Iris pigment epithelial cell (primary cell): ENCODE results near the gene EID3.
"Not testable (repeated sequence)": the region's sequence is repeated elsewhere in the genome, so short reads cannot be mapped to it uniquely, and the experiment has no call there.

Experiments
- DNase-seq: peaks from one replicate; pipeline ENCODE4 v3.0.0-alpha.2; 2011; ENCODE audit warnings: low read depth

The EID3 gene

DNA sequence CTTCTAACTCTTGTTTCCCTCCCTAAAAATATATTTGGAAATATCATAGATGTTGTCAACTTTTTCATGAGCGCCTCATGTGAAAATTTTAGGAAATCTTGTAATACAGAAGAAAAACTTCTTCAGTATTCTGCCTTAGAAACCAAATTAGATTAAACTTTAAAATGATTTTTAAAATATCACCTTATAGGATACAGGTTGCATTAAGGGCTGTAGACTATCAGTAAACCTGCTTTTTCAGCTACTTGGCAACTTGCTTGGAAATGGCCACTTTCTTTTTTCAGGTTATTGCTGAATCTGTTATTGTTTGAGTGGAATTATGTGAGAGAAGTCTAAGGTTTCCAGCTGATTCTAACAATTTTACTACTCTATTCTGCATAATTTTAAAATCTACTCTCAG, 9.1 kb downstream of the EID3 start:
- no peak for DNase-seq

DNA sequence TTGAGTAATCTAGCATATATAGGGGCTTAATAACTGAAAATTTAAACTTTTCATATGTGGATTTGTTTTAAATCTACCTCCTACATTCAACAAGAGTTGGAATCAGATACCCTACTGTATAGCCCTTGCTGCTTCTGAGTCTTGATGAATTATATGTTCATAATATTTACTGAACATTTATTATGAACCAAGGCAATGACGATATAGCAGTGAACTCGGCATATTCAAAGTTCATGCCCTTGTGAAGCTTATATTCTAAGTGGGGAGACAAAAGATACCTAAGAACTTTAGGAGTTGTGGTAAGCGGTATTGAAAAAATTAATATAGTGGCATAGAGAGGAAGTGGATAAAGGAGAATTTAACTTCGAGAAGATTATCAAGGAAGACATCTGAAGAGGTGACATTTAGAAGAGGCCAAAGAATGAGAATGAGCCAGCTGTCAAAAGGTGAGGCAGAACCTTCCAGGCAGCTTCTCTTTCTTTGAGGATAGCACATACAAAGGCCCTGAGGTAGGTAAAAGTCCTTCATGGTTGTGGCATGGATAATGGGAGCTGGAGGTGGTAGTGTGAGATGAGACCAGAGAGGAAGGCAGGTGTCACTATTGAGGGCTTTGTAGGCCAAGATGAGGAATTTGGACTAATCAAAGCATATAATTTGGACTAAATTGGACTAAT, 10.2 kb downstream of the EID3 start:
- no peak for DNase-seq

GRCh38 chr12:104314242-104314614, 10.7 kb downstream of the EID3 start:
- DNase-seq: peak; percentile 70

DNA sequence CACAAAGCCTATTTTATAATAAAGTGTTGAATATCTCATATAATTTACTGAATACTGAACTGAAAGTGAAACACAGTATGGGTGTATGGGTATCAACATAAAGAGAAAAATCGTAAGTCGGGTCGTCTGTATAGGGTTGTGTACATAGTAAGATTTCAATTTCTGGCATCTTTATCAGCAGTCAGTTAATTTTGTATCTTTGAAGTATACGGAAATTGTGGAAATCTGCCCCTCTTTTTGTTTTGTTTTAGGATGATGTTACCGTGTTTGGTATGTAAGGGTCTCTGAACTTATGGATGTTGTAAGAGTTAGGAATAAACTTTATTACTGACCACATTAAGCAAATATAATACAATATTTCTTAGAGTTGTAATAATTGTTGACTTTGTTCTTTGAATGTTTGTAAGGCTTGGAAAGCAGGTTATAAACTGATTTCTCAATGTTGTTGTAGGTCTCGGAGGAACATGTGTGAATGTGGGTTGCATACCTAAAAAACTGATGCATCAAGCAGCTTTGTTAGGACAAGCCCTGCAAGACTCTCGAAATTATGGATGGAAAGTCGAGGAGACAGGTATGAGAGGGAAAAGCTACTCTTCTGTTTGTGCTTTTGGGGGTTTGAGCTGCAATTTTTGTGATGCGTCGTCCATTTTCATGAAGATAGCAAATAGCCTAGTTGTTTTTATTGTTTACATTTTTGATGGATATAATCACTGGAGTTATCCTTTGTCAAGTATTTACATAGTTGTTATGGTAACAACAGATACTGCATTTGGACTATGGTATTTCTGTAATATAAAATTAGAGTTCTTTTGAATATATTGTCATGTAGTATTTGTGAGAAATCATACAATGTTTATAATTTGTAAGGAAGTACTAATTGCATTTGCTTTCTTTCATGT, 12.0 kb downstream of the EID3 start:
- DNase-seq: no peak

DNA sequence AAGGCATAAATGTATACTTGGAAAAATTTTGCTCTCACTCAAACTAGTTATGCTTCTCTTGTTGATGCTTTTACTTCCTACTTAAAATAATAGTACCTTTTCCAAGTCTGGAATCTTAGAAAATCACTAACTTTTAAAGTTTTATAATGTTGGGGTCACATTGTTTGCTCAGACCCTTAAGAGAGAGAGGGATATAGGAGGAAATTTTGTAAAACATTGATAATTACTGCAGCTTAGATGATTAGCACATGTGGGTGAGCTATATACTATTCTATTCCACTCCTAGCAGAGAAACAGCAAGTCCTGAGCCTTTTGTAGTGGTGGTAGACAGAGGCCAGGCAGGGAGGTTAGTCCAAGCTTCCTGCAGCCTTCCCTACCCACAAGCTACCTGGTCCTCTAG, 13.4 kb downstream of the EID3 start:
- no peak for DNase-seq

- DNase-seq: no peak
Measured at GRCh38 chr12:104317538-104318210, 14.1 kb downstream of the EID3 start.

- DNase-seq: no peak
Measured at GRCh38 chr12:104319028-104319427, 15.5 kb downstream of the EID3 start.

- no peak for DNase-seq
Measured at GRCh38 chr12:104319918-104320626, 16.5 kb downstream of the EID3 start.

DNA sequence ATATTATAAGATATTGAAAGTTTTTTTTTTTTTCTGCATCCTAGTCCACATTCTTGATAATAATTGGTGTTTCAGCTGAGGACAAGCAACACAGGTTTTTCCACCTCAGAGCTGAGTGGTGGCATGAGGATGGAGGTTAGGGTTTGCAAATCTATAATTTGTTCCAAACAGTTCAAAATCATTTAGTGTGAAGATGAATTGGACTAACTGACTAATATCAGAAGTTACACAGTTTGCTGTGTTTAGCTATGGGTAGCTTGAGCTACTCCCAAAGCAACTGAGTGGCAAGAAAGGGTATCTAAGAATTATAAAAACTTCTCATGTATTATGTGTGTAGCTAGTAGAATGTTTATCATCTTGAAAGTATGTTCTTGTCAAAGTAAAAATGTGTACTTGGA, 17.1 kb downstream of the EID3 start:
- no peak for DNase-seq

- DNase-seq: no peak
Measured at GRCh38 chr12:104321949-104322348, 18.4 kb downstream of the EID3 start.

DNA sequence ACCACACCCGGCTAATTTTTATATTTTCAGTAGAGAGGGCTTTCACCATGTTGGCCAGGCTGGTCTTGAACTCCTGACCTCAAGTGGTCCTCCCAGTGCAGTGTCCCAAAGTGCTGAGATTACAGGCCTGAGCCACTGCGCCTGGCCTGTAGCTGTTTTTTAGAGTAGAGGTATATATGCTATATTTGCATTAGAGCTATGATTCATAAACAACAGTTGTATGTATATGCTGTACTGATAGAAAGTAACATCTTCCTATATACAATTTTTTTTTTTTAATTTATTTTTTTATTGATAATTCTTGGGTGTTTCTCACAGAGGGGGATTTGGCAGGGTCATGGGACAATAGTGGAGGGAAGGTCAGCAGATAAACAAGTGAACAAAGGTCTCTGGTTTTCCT, 19.0 kb downstream of the EID3 start:
- DNase-seq: not testable (repeated sequence)

- DNase-seq: no peak
Measured at GRCh38 chr12:104323899-104324298, 20.4 kb downstream of the EID3 start.

- DNase-seq: not testable (repeated sequence)
Measured at GRCh38 chr12:104328278-104328677, 24.7 kb downstream of the EID3 start.

DNA sequence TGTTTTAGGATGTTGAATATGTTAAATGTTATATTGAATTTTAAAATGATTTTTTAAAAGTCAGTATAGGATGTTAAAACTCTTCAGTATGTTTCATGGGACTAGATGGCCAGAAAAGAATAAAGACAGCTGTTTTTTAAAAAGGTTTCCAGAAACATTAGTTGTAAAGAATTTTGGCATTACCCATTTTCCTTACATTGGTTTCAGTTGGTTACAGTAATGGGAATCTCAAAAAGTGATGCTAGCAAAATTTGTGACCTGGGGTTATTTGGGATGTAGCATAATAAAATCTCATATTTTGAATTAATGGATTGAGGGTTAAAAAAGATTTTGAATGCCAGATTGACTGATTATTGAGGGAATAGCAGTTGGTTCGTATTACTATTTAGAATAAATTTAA, 25.3 kb downstream of the EID3 start:
- no peak for DNase-seq

DNA sequence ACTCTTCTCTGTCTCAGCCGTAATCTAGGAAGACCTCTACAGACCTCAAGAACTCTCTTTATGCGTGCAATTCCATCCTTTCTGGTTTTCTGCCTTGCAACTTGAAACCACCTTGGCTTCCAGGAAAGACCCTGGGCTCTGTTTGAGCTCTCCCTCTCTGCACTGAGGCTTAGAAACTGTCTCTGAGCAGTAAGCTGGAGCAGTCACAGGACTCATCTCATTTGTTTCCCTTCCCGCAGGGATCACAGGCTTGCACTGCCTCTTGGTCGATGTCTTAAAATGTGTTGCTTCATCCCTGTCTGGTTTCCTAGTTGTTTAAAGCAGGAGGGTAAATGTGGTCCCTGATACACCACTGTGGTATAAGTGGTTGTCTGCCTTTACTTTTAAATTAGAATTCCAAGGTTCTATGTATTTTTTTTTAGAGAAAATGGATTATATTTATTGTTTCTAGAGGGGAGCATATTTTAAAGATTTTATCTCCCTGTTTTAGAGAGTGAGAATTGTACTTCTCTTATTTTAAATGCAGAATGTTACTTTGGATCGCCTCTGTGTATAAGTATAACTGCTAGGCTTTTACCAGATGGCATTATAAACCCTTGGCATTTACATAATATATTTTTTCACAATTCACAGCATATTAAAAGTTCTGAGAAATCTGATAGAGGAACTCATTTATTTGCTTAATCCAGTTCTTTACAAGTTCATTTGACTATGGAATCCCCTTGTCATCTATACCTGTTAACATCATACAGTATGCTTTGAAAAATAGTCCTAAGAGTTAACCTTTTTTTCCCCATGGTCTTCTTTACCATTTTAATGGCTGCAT, 26.4 kb downstream of the EID3 start:
- no peak for DNase-seq

GRCh38 chr12:104331376-104331775, 27.8 kb downstream of the EID3 start:
- no peak for DNase-seq

DNA sequence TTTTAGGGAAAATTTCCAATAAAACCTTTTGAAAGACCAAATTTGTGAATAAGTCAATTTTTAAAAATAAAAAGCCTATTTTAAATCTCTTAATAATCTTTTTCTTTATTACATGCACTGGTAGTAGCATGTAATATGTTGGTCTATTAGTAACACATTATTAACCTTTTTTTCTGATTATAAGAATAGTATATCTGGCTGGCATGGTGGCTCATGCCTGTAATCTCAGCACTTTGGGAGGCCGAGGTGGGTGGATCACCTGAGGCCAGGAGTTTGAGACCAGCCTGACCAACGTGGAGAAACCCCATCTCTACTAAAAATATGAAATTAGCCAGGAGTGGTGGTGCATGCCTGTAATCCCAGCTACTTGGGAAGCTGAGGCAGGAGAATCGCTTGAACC, 28.7 kb downstream of the EID3 start:
- not testable (repeated sequence) for DNase-seq

DNA sequence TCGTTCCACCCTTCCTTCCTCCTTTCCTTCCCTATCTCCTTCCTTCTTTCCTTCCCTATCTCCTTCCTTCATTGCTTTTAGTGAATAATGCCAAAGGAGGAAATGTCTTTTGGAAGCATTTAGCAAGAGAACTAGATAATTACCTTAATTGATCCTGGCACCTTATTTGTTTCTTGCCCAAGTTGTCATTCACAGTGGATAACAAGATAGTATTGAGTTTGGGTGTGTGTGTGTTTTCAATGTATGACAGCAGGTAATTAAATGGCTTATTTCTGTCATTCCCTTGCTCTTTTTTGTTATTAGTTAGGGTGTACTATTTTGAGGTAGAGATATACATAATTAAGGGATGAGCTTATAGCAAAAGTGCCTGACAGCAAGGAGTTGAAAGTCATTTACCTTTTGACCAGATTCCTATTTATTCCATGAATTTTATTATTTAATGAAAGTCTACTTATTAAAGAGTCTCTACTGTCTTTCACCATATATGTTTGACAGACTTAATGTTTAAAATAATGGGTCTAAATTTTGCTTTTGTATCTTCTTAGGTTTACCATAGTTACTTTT, 30.2 kb downstream of the EID3 start:
- DNase-seq: no peak

DNA sequence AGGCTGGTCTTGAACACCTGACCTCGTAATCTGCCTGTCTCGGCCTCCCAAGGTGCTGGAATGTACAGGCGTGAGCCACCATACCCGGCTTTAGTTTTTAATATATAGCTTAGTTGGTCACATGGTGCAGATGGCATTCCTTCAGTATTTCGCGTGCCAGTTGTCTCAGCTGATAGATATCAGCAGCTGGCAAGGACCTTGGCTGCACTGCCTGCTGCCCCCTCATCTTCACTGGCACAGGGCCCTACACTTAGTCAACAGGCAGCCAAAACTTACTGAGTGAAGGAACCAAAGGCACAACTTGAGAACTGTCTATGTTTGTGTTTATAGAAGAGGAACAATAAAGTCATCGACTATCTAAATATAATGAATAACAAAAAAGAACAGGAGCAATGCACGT, 31.0 kb downstream of the EID3 start:
- DNase-seq: no peak

- DNase-seq: no peak
Measured at GRCh38 chr12:104336115-104336514, 32.6 kb downstream of the EID3 start.

DNA sequence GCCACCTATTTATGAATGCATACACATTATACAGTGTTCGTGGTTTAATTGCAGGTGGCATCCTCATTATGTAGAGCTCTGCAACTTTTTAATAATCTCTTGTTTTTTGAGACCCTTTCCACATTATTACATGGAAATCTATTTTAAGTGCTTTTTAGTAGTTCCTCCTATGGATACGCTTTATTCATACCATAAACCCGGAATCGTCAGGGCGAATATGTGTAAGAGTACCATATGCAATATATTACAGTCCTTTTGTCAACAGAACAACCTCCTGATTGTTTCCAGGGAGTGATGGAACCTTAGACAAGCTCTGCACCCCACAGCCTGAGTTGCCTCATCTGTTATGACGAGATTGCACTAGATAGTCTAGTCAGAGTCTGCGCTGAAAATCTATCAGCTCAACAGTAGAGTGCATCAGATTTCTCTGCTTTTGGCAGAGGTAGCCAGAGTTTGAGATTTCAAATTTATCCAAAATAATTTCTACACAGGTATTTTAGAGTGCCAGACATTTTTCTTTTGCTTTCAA, 33.6 kb downstream of the EID3 start:
- peak; percentile 36 for DNase-seq
